Bone marrow (tissue), 2 donors: ENCODE data around the gene EEFSEC.

ENCODE experiments used
- DNase-seq, 2 donors: peaks; one replicate each; lab custom pipeline; 2025; lab: John Stamatoyannopoulos, UW

Gene EEFSEC

DNA sequence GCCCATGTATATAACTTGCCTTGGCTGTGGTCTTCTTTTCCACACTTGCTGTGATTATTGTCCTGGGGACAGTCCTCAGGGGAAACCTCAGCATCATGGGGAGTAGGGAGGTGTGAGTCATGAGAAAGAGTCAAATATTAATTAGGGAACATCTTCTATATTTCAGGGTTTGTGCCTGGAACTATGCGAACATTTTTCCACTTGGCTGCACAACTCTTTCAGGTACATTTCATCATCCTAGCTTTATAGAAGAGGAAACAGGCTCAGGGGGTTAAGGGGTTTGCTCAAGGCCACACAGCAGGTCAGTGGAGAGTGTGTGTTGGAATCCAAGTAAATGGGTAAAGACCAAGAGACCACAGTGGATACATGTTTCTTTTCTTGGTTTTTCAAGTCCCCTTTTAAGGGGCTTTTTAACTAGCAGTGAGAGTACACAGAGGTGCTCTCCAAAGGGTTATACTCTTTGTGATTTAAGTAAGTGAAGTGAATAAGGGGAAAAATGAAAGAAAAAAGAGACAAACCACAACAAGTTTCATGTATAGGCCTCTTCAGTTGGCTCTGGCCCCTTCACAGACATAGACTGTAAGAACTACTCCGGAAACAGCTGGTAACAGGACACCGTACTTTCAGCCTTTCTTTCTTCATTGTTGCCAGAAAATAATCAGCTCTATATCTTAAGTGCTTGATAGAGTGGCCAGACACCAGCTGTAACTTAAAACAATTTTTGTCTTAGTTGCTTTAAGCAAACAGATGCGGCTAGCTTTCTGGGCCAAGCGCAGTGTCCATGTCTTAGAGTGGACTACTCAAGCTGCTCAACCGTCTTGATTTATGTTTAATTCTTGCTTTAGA is 64.6 kb downstream of the EEFSEC start:
- no peak for DNase-seq

DNA sequence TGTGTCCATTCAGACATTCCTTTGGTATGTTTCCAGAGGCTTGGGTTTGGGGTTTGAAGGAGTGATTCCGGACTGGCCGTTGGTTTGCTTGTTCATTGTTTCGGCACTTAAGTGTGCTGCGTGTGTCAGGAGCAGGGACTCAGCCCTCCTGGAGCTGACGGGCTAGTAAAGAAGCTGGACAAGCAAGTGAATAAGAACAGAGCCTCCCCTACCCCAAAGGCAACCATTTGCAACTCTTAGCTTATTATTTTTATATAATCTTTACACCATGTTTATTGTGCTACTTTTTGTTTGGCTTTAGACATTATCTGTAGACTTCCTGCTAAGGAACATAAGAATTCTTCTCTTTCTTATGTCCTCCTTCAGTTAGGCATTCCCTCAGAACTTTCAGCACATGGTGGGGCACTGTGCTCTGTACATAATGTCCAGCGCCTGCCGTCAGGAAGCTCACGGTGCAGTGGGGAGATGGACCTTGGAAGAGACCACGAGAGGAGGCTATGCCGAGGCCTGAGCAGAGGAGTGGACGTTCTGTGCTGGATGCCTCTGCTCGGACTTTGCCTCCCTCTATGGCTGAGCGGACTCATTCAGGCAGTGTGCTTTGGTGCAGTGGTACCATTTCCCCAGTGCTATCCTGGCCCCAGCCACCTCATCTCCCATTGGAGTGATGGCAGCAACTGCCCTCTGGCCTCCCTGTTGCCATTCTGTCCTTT is 65.4 kb downstream of the EEFSEC start:
- no peak for DNase-seq

DNA sequence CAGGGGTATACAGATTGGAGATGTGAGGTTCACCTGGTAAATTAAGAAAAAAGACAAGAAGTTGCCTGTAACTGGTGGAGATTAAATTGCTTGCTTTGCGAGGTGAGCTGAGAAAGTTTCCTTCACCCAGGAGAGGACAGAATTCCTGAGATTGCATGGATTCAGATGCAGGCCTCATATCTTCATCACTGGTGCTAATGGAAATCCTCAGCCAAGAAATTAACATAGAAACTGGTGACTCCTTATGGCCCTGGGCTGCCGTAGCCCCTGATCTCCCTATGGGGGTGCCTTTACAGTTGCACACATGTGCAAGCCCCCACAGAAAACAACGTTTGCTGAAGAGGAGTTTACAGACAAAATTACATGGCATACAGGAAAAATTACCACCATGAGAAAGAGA is 68.0 kb downstream of the EEFSEC start:
- no peak for DNase-seq

- no peak for DNase-seq
Measured at GRCh38 chr3:128222796-128223385, 69.6 kb downstream of the EEFSEC start.

DNA sequence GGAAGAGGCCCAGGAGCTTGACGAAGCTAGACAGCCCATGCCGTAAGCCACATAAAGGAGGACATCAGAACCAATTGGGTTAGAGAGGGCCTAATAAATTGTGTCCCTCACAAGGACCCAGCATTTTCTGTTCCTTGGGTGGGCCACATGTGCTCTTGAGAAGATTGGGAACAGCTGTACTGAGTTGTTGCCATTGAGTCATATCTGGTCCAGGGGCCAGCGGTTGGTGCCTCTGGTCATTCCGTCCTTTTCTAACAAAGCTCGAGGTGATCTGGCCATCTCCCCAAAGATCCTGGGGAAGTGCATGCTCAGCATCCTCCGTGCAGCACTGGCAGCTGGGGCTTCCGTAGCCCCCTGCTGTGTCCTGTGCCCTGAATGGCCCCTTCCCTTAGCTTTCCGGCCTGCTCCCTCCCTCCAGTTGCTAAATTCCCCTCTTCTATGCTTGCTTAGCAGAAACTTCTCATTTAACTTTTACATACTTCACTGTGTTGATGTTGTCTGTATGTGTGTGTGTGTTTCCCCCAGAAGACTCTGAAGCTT is 73.0 kb downstream of the EEFSEC start:
- no peak for DNase-seq

GRCh38 chr3:128226795-128227395 is 73.6 kb downstream of the EEFSEC start:
- DNase-seq, result no peak

- no peak for DNase-seq
Measured at GRCh38 chr3:128227507-128227906, 74.2 kb downstream of the EEFSEC start.

- DNase-seq, result no peak
Measured at GRCh38 chr3:128228366-128228910, 75.2 kb downstream of the EEFSEC start.

DNA sequence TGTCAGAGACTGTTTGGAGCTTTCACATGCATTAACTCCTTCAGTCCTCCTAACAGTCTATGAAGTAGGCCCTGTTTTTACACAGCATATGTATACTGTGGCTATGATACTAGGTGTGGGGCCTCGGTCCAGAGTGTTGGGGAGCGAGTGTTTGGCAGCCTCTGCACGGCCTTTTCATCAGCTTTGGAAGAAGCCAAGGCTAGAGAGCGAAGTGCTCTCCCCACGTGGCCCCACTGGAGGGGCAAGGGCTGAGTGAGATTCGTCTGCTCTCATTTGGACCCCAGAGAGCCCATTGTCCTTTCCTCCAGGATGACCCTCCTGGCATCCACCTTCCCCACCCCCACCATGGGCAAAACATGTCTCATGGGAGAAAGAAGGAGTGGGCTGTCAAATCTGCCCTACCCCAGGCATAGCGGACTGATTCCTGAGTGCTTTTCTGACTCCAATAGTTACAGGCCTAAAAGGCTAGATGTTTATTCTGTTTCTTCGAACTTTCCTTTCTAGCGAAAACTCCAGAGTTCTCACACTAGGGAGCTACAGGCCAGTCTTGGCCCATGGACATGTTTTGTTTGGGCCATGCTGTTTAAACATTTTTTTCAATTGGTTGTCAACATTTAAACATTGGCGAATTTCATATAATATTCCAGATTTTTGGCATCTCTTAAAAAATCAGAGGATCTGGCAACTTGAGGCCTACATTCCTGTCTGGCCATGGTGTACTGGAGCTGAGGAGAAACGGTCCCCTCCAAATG is 76.0 kb downstream of the EEFSEC start:
- DNase-seq, result no peak

GRCh38 chr3:128231606-128232005 is 78.3 kb downstream of the EEFSEC start:
- DNase-seq, result no peak

DNA sequence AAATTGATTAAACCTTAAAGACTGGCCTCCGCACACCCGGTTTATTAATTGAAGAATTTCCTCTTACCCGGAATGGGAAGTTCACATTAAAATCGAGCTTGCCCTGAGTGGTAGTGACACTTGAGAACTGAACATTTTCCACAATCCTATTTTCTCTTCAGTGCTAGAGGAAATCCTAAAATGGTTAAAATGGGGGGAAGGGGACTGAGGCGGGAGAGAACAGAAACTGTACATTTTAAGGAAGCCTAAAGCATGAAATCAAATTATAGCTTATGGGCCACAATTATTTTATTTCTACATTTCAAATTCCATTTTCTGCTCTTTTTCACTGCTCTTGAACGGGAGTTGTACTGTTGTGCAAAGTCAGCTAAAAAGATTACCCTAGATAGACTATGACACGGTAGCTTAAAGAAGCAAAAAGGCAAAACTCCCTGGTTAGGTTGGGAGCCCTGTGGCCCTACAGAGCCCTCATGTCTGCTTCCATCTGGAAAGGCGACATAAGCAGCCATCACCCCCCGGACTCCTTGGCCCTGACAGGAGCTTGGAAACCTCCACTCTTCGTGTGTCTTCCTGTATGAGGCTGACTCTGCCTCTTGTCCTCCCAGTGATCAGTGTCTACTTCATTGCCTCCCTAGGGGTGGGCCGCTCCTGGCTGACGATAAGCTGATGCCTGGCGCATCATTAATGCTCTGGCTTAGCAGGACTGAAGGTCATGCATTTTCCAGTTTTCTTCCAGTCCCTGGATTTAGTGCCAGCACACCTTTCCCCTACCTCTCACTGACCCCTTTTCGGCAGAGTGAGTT is 79.3 kb downstream of the EEFSEC start:
- no peak for DNase-seq

GRCh38 chr3:128235207-128235926 is 82.1 kb downstream of the EEFSEC start:
- no peak for DNase-seq

- DNase-seq, result no peak
Measured at GRCh38 chr3:128236657-128237056, 83.4 kb downstream of the EEFSEC start.

- no peak for DNase-seq
Measured at GRCh38 chr3:128237348-128238183, 84.3 kb downstream of the EEFSEC start.

GRCh38 chr3:128238184-128238489 is 84.9 kb downstream of the EEFSEC start:
- DNase-seq, result no peak

DNA sequence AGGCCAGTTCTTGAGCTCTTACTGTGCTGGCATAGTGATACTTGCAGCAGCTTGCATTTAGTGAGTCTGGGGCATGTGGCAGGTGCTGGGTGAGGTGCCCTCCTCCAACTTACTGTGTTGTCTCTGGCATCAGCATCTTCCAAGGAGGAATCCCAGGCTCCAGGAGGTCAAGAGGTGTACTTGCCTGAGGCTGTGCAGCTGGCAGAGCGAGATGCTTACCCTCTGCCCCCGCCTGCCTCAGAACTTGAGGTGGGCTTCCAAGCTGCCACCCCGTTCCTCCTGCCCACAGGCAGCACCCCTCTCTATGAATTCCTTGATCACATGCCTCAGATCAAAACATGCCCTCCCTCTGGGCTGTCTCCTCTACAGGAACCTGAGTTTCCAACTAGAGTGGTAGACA is 86.0 kb downstream of the EEFSEC start:
- no peak for DNase-seq

DNA sequence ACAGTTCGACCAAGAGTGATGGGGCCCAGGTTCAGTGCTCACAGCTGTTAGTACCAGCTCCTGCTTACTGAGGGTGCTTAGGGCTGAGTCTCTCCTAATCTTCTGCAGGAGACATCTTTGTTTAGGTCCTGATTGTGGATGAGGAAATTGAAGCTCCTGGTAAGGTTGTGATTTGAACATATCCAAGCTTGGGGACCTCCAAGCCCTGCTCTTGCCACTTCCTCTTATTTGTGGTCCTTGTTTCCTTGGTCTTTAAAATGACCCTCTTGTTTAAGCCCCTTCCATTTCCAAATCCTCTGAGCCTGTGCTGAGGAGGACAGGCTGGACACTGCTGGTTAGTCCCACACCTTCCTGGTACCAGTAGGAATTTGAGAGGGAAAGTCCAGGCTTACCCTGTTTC is 87.0 kb downstream of the EEFSEC start:
- no peak for DNase-seq

GRCh38 chr3:128241741-128242140 is 88.5 kb downstream of the EEFSEC start:
- DNase-seq, result no peak
